CD4-positive, alpha-beta T cell treated with Interleukin-15 for 4 hours (primary cell): ENCODE results near the gene OR52L1.
"Not testable (repeated sequence)": the region's sequence is repeated elsewhere in the genome, so short reads cannot be mapped to it uniquely, and the experiment has no call there.

ENCODE experiments used
- DNase-seq: peaks from one replicate; pipeline ENCODE4 v3.0.0-alpha.2; 2020; ENCODE audit warnings: low spot score

The OR52L1 gene

DNA sequence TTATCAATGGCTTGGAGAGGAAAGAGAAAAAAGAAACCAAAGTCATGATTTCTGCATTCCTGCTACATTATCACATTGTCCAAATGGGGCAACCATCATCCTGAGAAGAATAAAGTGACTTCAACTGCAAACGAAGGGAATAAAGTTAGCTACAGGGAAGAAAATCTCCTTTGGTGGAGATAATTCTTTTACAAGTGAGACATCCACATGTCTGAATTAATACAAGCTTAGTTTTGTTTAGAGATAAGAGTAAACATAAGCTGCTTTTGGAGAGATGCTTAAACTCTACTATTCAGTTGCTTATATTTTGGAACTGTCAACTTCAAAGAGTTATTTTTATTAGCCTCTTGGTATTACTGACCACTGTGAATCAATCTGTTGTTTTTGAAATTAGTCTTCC lies at the start of gene OR52L1:
OR52L1 (minus strand) TSS at position 101 of the 400 bp plus-strand sequence; CDS start at position 46, 55 bp downstream.
- DNase-seq = no peak

DNA sequence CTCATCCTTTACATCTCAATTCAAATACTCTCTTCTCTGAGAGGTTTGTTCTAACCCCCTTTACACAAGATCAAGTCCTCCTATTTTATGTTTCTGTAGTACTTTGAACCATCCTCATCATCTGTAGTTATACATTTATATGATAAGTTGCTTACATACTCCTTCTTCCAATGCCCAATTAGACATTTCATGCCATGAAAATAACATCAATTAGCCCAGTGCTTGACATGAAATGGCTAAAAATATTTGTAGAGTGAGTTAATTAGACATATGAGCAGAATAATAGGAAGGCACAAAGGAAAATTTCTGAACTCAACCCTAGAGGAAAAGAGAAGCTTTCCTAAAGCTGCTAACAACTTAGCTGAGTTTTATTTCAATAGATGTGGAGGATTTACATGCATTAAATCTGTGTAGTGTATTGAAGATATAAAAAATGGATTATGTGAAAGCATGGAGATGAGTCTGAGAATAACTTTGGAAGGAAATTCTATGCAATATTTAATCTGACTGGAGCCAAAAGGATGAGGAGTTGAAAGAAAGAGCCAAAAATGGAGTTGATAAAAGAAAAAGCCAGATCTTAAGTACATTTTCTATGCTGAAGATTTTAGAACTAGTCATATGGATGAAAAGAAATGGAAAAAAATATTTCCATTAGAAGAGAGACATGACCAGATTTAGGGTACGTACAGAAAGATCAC lies 44.1 kb upstream of the OR52L1 start, which contains the start of gene OR56A1:
OR56A1 (minus strand) TSS at position 51 of the 698 bp plus-strand sequence. CDS start 3,066 bp downstream, outside the sequence.
- DNase-seq = no peak

DNA sequence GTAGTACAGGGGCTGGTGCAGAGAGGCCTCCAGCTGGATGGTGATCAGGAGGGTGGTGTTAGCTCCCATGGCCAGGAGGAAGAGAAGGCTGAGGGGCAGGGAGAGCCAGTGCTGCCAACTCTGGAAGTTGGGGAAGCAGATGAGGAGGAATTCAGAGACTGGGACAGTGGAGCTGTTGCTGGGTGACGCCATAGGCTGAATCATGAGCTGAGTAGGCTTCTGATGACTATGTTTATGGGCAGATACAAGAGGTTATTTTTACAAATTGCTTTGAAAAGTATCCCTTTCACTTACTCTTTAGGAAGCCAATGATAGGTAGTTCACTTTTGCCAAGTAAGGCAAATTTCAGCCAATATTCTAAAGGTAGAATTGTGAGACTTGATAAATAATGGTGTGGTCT lies 40.7 kb upstream of the OR52L1 start:
- no peak for DNase-seq

DNA sequence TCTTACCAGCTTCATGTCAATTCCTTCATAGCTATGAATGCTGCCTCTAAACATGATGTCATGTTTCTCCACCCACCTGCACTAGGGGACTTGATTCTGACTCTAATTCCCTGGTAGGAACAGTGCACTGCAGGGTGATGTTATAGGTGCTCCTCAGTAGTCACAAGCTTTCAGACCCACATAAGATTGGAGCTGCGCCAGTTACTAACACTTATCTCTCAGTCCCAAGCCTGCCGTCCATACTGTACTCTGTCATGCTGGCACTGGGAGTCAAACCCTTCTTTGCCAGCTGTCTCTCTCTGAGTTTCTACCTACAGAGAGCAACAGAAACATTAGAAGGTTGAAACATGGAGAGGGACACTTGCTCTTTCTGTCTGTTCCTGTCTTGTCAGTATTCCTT lies 38.3 kb upstream of the OR52L1 start:
- DNase-seq = no peak

DNA sequence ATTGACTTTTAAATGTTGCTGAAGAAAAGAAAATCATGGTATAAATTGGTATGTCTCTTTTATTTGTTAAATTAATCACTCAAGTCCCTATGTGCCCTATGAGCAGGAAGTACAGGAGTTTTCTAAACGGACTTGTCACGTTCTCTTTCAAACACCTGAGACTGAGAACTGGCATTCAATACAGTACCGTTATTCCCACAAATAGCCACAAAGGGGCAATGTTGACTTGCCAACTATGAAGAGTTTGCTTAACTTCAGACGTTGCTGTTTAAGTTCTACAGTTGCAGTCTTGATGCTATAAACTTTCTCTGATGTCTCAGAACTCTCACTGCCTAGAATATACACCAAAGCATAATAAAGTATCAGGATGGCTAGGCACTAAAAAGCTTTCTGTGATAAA lies 36.2 kb upstream of the OR52L1 start:
- peak; percentile 38 for DNase-seq

DNA sequence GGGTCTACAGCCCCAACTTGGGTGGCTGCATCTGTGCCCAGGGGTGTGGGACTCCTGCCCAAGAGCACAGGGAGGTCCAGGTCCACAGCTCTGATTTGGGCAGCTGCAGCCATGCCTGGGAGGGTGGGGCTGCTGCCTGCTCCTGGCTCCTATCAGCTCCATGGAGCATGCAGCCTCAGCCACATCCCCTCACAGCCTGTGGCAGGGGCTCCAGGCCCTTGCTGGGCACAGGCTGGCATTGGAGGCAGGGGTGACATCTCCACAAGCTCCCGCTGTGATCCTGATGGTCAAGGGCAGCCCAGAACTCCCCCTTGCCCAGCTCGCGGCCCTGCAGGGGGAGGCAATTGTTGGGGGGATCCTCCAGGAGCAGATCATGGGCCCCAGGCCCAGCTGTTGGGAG lies 26.3 kb upstream of the OR52L1 start:
- DNase-seq = no peak

DNA sequence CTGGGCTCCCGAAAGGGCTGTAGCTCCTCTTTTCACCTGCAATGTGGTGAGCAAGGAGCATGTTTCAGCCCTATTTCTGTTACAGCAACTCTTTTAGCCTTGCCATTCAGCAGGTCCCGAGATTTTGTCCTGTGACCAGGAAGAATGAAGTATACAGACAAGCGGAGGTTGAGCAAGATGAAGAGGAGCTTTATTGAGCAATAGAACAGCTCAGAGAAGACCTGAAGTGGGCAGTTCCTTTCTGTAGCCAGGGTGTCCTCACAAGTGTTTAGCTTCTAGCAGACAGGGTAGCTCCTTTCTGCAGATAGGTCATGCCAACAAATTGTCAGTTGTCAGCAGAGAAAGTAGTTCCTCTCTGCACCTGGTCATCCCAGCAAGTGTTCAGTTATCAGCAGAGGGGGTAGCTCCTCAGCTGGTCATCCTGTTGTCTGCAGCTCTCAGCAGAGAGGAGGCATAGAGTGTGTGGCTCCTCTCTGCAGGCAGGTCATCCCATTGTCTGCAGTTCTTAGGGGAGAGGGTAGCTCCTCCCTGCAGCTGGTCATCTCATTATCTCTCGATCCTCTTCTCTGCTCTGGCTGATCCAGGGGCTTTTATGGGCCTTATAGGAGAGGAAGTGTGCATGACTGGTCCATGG lies 25.4 kb upstream of the OR52L1 start:
- no peak for DNase-seq

DNA sequence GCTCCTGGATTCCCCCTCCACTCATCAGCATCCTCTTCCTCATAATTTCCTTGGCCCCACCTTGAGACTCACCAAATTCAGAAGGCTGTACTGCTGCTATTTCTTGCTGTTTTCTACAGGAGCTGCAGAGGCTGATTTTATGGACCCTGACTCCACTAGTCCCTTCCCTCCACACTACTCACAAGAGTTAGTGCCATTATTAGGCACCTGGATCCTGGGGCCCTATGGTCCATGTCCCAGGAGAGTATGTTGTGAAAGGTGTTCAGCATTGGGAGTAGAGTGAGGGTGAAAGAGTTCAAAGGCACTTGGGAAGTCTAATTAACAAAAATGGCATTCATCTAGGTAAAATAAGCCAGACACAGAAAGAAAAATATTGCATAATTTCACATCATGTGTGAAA lies 20.1 kb upstream of the OR52L1 start, which contains the start of gene OR56A4:
OR56A4 (minus strand) TSS at position 101 of the 400 bp plus-strand sequence. CDS start 3,954 bp downstream, outside the sequence.
- no peak for DNase-seq

DNA sequence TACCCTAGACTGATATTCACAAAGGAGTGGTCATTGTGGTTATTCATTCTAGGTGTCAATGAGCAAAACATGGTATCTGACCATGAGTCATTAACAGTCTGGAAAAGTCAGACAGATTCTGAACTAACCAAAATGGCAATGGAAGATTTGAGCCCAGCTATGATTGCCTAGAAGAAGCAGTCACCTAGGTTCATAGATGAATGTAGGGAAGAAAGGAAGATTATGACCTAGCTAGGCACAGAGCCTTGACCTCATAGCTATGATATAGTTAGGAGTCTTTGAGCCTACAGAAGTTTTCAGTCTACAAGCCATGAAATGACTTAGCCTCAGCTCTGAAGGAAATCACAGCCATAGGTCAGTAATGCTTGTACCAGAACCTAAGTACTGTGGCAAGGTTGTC lies 19.6 kb upstream of the OR52L1 start:
- DNase-seq = no peak

DNA sequence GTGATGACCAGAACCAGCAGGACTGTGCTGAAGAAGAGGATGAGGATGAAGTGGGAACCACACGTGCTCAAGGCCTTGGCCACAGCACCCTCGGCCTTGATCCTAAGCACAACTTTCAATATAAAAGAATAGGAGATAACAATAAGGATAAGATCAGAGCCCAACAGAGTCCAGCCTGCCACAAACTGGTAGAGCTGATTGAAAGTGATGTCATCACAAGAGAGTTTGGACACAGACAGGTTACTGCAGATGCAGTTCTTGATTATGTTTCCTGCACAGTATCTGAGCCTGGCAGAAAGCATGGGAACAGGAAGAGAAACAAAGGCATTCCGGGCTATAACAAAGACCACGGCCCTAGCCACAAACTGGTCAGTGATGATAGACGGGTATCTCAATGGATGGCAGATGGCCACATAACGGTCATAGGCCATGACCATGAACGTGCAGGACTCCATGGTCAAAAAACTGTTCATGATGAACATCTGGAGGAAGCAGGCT lies 15.5 kb upstream of the OR52L1 start:
- no peak for DNase-seq

DNA sequence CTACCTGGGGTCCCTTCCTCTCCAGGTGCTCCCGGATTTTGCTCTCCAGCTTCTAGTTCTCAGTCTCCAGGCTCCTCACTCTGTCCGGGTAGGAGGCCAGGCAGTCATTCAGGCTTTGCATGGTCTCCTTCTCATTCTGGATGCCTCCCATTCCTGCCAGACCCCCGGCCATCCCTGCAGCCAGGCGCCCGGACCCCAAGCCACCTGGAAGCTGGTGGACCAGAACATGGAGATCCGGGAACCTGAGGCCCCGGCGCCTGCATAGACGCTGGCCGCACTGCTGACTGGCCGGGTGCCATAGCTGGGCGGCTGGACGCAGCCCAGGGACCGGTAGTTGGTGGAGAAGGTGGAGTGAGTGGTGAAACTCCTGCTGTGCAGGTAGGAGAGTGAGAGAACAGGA lies 8.0 kb upstream of the OR52L1 start:
- no peak for DNase-seq

DNA sequence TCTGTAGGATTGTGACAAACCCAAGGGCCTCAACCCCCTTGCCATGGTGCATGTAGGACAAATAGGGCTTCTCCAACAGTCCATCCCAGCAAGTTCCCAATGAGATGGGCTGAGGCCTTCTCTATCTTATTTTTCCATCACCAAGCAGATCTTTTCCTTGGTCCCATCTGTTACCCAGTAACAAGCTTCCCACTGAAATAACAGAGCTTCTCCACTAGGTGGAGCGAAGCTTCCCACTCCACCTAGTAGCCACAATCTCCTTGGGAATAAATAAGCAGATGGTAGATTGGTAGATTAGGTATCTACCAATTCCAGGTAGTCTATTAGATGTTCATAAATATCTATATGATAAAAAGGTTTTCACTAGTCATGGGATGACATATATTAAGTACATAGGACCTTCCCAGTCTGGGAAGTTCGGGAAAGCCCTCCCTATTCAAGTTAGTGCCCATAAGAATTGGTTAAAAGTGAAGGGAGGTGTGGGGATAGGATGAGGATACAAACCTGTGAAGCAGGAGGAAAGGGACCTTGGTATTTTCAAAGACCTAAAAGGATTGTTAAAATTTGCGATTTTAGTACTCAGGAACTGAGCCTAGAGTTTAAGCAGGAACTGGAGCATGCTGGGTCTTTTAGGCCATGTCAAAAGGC lies 5.9 kb upstream of the OR52L1 start:
- DNase-seq = no peak

DNA sequence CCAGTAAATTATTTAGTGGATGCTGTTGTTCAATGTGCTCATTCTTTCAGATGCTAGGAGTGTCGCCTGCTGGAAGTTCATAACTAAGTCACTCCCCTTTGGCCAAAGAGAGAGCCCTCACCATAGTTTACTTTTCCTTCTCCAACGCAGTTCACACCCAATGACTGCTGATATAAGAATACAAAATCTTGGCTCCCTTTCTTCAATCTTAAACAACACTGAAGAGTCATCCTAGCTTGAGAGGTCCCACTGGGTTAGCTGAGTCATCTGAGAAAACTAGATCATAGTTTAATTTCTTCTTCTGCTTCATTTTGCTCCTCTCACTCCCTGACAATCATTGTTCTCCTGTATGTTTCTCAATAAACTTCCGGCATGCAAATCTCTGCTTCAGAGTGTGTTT lies 5.4 kb upstream of the OR52L1 start:
- no peak for DNase-seq

DNA sequence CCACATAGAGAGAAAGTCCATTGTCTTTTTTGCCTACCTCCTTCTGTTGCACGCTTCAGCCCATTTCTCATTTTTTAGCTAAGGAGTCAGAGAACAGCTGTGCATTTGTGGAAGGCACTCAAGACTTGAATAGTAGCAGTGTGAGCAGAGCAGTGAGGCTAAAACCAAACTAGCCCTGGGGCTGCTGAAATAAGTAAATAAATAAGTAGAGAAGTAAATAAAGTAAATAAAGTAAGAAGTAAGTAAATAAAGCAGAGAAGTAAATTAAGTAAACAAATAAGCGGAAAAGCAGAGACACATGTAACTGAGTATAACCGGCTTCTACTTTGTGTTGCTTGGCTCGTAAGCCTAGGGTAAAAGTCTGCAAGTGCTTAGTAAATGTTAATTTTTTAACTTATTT lies 2.4 kb upstream of the OR52L1 start:
- DNase-seq = no peak

DNA sequence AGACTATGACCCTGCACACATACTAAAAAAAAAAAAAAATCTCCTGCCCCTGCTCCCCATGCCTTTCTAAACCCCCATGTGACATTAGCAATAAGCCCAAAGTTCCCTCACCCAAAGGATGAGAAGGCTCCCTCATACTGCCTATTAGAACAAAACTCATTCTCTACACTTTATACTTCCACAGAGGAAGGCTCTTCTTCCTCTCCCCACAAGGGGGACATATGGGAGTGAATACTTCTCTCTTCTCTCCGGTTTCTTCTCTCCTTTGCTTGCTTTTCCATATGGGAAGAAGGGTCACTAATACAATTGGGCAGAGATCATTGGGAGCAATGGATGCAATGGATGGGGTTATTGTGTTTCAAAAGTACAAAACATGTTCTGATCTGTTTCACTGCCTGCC lies 3.3 kb downstream of the OR52L1 start:
- DNase-seq = no peak

DNA sequence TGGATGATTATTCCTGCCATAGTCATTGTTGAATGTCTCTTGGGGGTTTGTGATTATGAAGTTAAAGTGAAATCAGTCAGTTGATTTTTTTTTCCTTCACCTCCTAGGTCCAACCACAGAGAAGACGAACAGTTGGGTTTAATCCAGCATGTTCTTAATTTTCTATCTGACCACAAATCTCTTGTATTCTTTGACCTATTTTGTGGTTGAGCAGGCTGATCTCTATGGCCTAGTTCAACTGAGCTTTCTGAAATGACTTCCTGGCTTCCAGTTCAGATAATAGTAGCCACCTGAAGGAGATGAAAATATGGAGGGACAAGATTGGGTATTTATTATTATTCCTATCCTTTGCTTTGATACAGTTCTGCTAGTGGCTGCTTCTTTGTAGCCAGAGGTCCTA lies 13.3 kb downstream of the OR52L1 start:
- DNase-seq = no peak

DNA sequence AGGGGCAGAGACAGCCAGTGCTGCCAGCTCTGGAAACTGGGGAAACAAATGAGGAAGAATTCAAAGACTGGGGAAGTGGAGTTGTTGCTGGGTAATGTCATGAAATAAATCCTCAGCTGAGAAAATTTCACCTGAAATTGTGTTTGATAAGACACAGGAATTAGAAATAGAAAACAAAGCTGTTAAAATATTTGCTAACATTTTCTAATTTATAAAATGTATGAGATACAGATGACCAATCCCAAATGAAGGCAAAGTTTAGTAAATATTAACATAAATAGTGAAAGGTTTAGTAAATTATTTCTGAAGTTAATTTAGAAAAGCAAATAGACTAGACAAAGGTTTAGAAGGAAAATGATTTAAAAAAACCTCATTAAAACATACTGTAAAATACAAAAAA lies 18.4 kb downstream of the OR52L1 start, which contains the start of gene OR56A5:
OR56A5 (minus strand) TSS at position 101 of the 400 bp plus-strand sequence; CDS start at position 101, 0 bp downstream.
- DNase-seq = no peak

DNA sequence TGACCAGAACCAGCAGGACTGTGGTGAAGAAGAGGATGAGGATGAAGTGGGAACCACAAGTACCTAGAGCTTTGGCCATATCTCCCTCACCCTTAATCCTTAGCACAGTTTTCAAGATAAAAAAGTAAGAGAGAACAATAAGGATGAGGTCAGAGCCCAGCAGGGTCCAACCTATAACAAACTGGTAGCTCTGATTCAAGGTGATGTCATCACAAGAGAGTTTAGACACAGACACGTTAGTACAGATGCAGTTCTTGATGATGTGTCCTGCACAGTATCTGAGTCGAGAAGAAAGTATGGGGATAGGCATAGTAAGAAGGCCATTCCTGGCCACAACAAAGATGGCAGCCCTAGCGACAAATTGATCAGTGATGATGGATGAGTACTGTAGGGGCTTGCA lies 19.1 kb downstream of the OR52L1 start:
- DNase-seq = no peak

DNA sequence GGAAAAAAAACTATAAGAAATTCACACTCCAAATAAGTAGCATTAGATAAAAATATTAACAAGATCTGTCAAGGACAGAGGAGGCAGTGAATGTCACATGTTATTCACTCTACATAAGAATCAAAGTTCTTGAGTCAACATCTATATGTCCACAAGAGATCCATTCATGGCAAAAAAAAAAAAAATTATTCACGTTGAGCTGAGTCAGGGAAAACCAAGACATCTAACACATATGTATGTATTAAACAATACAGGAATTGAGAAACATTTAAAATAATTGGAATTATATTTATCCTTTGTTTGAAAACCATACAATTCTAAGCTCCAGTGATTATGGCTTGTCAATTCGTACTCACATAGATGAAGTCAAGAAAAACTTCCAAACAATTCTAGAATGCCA lies 19.8 kb downstream of the OR52L1 start:
- no peak for DNase-seq

DNA sequence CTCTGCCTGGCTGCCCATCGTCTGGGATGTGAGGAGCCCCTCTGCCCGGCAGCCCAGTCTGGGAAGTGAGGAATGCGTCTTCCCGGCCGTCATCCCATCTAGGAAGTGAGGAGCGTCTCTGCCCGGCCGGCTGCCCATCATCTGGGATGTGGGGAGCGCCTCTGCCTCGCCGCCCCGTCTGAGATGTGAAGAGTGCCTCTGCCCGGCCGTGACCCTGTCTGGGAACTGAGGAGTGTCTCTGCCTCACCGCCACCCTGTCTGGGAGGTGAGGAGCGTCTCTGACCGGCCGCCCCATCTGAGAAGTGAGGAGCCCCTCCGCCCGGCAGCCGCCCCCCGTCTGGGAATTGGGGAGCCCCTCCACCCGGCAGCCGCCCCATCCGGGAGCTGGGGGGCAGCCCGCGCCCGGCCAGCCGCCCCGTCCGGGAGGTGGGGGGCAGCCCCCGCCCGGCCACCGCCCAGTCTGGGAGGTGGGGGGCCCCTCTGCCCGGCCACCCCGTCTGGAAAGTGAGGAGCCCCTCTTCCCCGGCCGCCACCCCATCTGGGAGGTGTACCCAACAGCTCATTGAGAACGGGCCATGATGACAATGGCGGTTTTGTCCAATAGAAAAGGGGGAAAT lies 26.0 kb downstream of the OR52L1 start:
- DNase-seq = not testable (repeated sequence)

DNA sequence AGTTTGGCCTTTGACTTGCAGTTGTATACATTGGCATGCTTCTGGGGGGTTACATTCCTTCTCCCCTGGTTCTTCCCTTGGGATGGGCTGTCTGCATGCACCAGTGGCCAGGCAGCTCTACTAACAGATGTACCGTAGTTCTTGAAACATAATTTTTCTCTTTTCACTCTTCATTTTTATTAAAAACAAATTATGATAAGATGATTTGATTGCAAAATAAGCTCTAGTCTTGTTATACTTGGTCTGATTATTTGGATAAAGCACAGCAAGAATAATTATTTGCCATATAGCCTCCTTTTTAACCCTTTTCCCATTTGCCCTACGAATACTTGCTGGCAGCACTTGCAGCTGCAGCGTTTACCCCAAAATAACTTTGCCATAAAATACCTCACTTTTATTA lies 31.2 kb downstream of the OR52L1 start:
- DNase-seq = no peak

DNA sequence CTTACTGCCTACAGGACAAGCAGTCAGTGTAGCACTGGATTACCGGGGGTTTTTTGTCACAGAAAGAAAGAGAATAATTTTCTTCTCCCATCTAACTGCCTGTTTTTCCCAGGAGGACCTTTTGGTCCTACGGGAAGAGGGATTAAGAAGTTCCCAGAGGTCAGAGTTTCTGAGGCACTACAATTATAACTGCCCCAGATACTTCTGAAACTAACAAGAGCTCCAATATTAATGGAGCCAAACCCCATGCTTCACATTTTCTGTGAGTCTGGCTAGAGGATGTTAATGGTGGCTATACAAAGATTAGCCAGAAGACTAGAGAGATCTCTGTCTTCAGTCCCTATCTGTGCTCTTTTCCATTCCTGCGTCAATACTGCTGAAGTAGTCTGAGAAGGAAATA lies 44.8 kb downstream of the OR52L1 start, which contains the start of gene OR56A3:
OR56A3 (plus strand) TSS at position 301 of the 400 bp plus-strand sequence. CDS start 5,096 bp downstream, outside the sequence.
- no peak for DNase-seq
